ENCODE data around the gene CENPP. TPM values are rescaled to one million over a fixed set of nuclear protein-coding genes. Genes with fewer than 3 reads are reported as not detected.

Gene CENPP
- total RNA-seq, 2 donors from 2014 or later: 3.1 to 11.0 TPM

GRCh38 chr9:92602413-92602812 lies 276.7 kb downstream of the CENPP start:
- Histone ChIP-seq H3K27me3 (no peaks in the 10 kb centered on the region), H3K27ac (no peak overlapping the region), H3K36me3 (no peaks in the 10 kb centered on the region), H3K9me3 (no peaks in the 10 kb centered on the region), H3K4me3 (no peak overlapping the region), H3K9ac (ENCODE audit: low read depth in 2 of 2, low read length in 2 of 2) (no peak overlapping the region), H3K4me1 (no peaks in the 10 kb centered on the region)
- no peak for DNase-seq
- intact Hi-C loops (cut with DNase I): no loop called here
- no peak for TF ChIP-seq CTCF (IDR thresholded peaks at IDR 0.05)

DNA sequence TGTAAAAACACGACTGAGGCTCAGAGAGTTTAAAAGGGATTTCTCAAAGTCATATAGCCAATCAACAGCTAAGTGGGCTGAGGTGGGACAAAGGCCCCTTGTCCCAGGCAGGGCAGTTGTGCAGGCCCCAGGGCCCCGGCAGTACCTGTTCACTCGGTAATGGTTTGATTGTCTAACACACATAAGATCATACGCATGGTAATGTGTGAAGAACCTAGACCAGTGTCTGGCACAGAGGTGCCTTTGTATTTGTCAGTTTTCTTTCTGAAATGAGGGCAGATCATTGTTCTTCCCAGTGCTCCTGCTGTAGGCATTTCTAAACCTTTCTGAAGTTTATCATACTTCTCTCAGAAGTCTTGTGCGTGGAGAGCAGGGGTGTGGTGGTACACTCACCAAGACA lies 277.3 kb downstream of the CENPP start:
- Histone ChIP-seq H3K36me3 (no peaks in the 10 kb centered on the region), H3K4me1 (no peaks in the 10 kb centered on the region), H3K27me3 (no peaks in the 10 kb centered on the region), H3K9ac (ENCODE audit: low read depth in 2 of 2, low read length in 2 of 2) (no peak overlapping the region), H3K27ac (no peak overlapping the region), H3K4me3 (no peak overlapping the region), H3K9me3 (no peaks in the 10 kb centered on the region)
- DNase-seq: no peak
- no peak for TF ChIP-seq CTCF (IDR thresholded peaks at IDR 0.05)
- intact Hi-C loops (cut with DNase I): no loop called here

DNA sequence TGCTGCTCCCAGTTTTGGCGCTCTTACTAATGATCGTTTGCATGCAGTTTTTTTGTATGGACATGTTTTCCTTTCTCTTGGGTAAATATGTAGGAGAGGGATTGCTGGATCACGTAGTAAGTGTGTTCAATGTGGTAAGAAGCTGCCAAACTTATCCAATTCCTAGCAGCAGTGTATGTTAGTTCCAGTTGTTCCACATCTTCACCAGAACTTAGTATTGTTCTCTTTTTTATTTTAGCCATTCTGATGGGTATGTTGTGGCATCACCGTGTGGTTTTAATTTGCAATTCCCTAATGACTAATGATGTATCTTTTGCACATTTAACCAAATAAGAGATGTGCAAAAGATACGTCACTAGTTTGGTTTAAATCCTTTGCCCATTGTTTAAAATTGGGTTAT lies 278.2 kb downstream of the CENPP start:
- no peak for DNase-seq
- no peak for TF ChIP-seq CTCF (IDR thresholded peaks at IDR 0.05)
- Histone ChIP-seq H3K9me3 (no peaks in the 10 kb centered on the region), H3K36me3 (no peaks in the 10 kb centered on the region), H3K9ac (ENCODE audit: low read depth in 2 of 2, low read length in 2 of 2) (no peak overlapping the region), H3K4me1 (no peaks in the 10 kb centered on the region), H3K4me3 (no peak overlapping the region), H3K27me3 (no peaks in the 10 kb centered on the region), H3K27ac (no peak overlapping the region)
- intact Hi-C loops (cut with DNase I): no loop called here

DNA sequence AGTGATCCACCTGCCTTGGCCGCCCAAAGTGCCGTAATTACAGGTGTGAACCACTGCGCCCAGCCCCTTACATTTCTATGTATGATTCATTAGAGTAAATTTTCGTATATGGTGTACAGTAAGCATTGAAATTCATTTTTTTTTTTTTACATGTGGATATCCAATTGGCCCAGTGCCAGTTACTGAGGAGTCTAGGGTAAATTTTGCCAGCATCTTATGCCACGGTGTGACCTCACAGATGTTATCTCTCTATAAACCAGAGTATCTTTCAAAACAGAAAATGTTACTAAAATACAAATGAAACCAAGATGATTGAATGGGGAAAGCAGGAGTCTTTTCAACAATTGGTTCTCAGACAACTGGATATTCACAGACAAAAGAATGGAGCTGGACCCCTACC lies 279.5 kb downstream of the CENPP start:
- no peak overlapping the region for H3K9ac ChIP-seq (ENCODE audit: low read depth in 2 of 2, low read length in 2 of 2)
- no peak for TF ChIP-seq CTCF (IDR thresholded peaks at IDR 0.05)
- intact Hi-C loops (cut with DNase I): no loop called here

DNA sequence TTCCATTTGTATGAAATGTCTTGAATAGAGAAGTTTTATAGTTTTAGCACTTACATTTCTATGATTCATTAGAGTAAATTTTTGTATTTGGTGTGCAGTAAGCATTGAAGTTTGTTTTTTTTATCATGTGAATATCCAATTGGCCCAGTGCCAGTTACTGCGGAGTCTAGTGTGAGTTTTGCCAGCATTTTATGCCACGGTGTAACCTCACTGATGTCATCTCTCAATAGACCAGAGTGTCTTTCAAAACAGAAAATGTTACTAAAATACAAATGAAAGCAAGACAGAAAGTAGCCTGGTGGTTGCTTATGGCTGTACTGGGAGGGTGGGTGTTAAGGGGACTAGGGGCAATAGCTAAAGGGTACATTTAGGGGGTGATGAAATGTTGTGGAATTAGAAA lies 281.3 kb downstream of the CENPP start:
- no peak for DNase-seq

More for the DNA sequence above, 279.5 kb downstream of the CENPP start:
- no peaks in the 10 kb centered on the region for H3K27me3 ChIP-seq
- H3K27ac ChIP-seq: no peak overlapping the region
- H3K36me3 ChIP-seq: no peaks in the 10 kb centered on the region
- H3K9me3 ChIP-seq: no peaks in the 10 kb centered on the region
- no peak overlapping the region for H3K4me3 ChIP-seq
- no peak for DNase-seq
- H3K4me1 ChIP-seq: no peaks in the 10 kb centered on the region

More for the DNA sequence above, 281.3 kb downstream of the CENPP start:
- H3K4me1 ChIP-seq: no peaks in the 10 kb centered on the region
- intact Hi-C loops (cut with DNase I): no loop called here
- H3K27ac ChIP-seq: no peak overlapping the region
- no peak overlapping the region for H3K4me3 ChIP-seq
- no peak overlapping the region for H3K9ac ChIP-seq (ENCODE audit: low read depth in 2 of 2, low read length in 2 of 2)
- H3K27me3 ChIP-seq: no peaks in the 10 kb centered on the region
- H3K36me3 ChIP-seq: no peaks in the 10 kb centered on the region
- H3K9me3 ChIP-seq: no peaks in the 10 kb centered on the region
- TF ChIP-seq CTCF (IDR thresholded peaks at IDR 0.05): no peak
